ENCODE results near the gene NPIPA5.
"Not testable (repeated sequence)": the region's sequence is repeated elsewhere in the genome, so short reads cannot be mapped to it uniquely, and the experiment has no call there.

DNA sequence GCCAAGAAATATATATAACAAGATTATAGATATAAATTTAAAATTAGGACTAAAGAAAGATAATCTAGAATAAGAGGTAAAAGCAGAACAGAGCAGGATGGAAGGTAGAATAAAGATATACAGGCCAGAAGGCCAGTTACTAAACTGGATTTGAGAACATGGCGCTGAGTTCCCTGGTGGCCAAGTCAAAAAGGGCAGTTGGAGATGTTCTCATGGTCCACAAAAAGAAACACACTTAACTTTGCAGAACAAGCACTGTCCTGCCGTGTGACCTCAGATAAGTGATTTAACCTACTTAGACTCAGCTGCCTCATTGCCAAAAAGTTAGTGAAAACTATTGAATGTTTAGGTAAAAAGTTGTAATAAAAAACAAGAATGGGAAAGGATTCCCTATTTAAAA is 23.2 kb downstream of the NPIPA5 start:
- TF ChIP-seq, protein P1, sequence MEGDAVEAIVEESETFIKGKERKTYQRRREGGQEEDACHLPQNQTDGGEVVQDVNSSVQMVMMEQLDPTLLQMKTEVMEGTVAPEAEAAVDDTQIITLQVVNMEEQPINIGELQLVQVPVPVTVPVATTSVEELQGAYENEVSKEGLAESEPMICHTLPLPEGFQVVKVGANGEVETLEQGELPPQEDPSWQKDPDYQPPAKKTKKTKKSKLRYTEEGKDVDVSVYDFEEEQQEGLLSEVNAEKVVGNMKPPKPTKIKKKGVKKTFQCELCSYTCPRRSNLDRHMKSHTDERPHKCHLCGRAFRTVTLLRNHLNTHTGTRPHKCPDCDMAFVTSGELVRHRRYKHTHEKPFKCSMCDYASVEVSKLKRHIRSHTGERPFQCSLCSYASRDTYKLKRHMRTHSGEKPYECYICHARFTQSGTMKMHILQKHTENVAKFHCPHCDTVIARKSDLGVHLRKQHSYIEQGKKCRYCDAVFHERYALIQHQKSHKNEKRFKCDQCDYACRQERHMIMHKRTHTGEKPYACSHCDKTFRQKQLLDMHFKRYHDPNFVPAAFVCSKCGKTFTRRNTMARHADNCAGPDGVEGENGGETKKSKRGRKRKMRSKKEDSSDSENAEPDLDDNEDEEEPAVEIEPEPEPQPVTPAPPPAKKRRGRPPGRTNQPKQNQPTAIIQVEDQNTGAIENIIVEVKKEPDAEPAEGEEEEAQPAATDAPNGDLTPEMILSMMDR (IDR thresholded peaks at IDR 0.05): not testable (repeated sequence)
- not testable (repeated sequence) for TF ChIP-seq POLR2A, EP300 (IDR thresholded peaks at IDR 0.05)

Measured in tibial nerve (tissue), 4 donors.